ENCODE results near the gene RPN1. TPM values are rescaled to one million over a fixed set of nuclear protein-coding genes. Genes with fewer than 3 reads are reported as not detected.
"Not testable (repeated sequence)": the region's sequence is repeated elsewhere in the genome, so short reads cannot be mapped to it uniquely, and the experiment has no call there.

The RPN1 gene
- polyA plus RNA-seq, 4 donors: 43.2 to 270 (median 140) TPM

DNA sequence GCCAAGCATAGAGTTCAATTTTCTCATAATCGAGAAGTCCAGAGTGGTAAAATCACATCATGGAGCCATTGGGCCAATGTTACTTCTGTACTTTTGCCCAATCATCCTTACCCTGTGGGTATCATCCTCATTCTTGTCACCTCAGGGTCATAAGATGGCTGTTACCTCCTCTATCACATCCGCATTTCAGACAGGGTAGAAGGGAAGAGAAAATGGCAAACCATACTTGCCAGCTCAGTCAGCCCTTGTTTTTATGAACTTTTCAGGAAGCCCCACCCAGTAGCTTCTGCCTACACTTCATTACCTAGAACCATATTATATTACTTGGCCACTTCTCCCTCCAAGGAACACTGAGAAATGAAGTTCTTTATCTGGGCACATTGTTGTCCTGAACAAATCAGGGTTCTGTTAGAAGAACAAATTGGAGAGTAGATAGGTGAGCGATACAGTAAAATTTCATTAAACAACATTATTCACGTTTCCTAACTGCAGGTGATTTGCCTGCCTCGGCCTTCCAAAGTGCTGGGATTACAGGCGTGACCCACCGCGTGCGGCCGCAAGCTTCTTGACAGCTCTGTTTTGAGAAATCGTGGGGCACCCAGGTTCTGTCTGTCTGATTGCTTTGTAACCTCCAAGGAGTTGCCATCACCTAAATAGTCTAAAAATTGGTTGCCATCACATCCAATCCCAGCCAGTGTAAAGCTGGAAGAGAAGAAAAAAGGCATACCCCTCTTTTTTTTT, 34.5 kb upstream of the RPN1 start:
- no peaks in the 10 kb centered on the region for H3K36me3 ChIP-seq (ENCODE audit: control insufficient read depth in 3 of 3, insufficient read depth in 2 of 3, low read depth in 1 of 3, low read length in 3 of 3)
- no peaks in the 10 kb centered on the region for H3K9me3 ChIP-seq (ENCODE audit: control insufficient read depth in 2 of 2, insufficient read depth in 1 of 2, low read depth in 1 of 2, low read length in 1 of 2)
- no peaks in the 10 kb centered on the region for H3K27me3 ChIP-seq (ENCODE audit: control insufficient read depth in 3 of 3, insufficient read depth in 3 of 3, low read length in 3 of 3)
- FAIRE-seq (no peak), DNase-seq (no peak)
- no peak overlapping the region for H3K27ac ChIP-seq (ENCODE audit: low read depth in 1 of 3, low read length in 2 of 3)
- H3K4me3 ChIP-seq (ENCODE audit: low read depth in 1 of 3, low read length in 3 of 3): no peak overlapping the region
- H3K4me1 ChIP-seq (ENCODE audit: control insufficient read depth in 3 of 3, insufficient read depth in 2 of 3, low read depth in 1 of 3, low read length in 2 of 3): peaks cover 0 to 7% (median 0%) of the 10 kb centered on the region in 3 donors
- WGBS, 3 donors: 89 to 92% (median 91%) methylated on average over 11 of the region's 11 CpGs

DNA sequence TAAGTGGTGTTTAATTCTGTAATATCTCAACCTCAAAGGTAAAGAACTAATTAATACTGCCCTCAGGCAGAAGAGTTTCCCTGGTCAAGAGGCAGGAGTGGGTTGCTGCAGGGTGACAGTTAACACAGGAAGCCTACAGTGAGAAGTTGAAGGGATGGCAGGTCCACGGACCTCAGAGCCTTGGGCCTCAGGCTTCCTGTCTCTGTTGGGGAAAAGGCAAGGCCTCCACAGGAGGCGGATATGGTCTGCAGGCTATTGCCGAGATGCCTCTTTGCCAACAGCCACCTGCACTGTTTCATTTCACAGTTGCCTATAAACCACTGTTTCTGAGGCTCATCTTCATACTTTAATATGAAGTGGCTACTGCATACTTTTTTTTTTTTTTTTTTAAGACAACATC, 33.3 kb upstream of the RPN1 start:
- H3K27ac ChIP-seq (ENCODE audit: low read depth in 1 of 3, low read length in 2 of 3): no peak overlapping the region
- WGBS, 3 donors: 70 to 80% (median 72%) methylated on average over 3 of the region's 3 CpGs
- FAIRE-seq (no peak), DNase-seq (no peak)
- no peak overlapping the region for H3K4me3 ChIP-seq (ENCODE audit: low read depth in 1 of 3, low read length in 3 of 3)
- peaks cover 0 to 7% (median 0%) of the 10 kb centered on the region in 3 donors for H3K4me1 ChIP-seq (ENCODE audit: control insufficient read depth in 3 of 3, insufficient read depth in 2 of 3, low read depth in 1 of 3, low read length in 2 of 3)
- H3K27me3 ChIP-seq (ENCODE audit: control insufficient read depth in 3 of 3, insufficient read depth in 3 of 3, low read length in 3 of 3): no peaks in the 10 kb centered on the region
- H3K36me3 ChIP-seq (ENCODE audit: control insufficient read depth in 3 of 3, insufficient read depth in 2 of 3, low read depth in 1 of 3, low read length in 3 of 3): no peaks in the 10 kb centered on the region
- no peaks in the 10 kb centered on the region for H3K9me3 ChIP-seq (ENCODE audit: control insufficient read depth in 2 of 2, insufficient read depth in 1 of 2, low read depth in 1 of 2, low read length in 1 of 2)

DNA sequence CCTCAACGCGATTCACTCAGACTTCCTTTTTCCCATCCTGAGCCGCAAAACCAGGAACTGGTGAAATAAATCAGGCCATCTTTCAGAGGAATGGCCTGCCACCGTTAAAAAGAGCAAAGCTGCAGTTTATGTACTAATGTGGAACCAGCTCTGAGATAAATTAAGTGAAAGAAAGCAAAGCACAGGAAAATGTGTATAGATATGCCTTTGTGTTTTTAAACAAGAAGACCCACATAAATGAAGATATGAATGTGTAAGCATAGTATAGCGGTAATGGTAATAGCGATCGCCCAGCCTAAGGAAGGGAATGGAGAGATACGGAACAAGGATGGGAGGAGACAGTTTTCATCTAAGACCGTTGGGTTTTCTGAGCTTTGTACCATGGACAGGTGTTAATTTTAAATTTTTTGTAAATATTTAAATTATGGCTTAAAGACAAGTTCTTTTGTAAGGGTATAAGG, 30.8 kb upstream of the RPN1 start:
- Histone ChIP-seq H3K36me3 (ENCODE audit: control insufficient read depth in 3 of 3, insufficient read depth in 2 of 3, low read depth in 1 of 3, low read length in 3 of 3) (no peaks in the 10 kb centered on the region), H3K27me3 (ENCODE audit: control insufficient read depth in 3 of 3, insufficient read depth in 3 of 3, low read length in 3 of 3) (no peaks in the 10 kb centered on the region), H3K4me1 (ENCODE audit: control insufficient read depth in 3 of 3, insufficient read depth in 2 of 3, low read depth in 1 of 3, low read length in 2 of 3) (peaks cover 0 to 7% (median 0%) of the 10 kb centered on the region in 3 donors), H3K9me3 (ENCODE audit: control insufficient read depth in 2 of 2, insufficient read depth in 1 of 2, low read depth in 1 of 2, low read length in 1 of 2) (no peaks in the 10 kb centered on the region), H3K4me3 (ENCODE audit: low read depth in 1 of 3, low read length in 3 of 3) (peak overlapping the region; percentile 53 to 64 (median 55)), H3K27ac (ENCODE audit: low read depth in 1 of 3, low read length in 2 of 3) (peak overlapping the region; percentile 95 to 100 (median 98))
- 23 to 32% (median 27%) methylated on average over 9 of the region's 9 CpGs for WGBS, 3 donors
- no peak for FAIRE-seq
- DNase-seq: no peak

DNA sequence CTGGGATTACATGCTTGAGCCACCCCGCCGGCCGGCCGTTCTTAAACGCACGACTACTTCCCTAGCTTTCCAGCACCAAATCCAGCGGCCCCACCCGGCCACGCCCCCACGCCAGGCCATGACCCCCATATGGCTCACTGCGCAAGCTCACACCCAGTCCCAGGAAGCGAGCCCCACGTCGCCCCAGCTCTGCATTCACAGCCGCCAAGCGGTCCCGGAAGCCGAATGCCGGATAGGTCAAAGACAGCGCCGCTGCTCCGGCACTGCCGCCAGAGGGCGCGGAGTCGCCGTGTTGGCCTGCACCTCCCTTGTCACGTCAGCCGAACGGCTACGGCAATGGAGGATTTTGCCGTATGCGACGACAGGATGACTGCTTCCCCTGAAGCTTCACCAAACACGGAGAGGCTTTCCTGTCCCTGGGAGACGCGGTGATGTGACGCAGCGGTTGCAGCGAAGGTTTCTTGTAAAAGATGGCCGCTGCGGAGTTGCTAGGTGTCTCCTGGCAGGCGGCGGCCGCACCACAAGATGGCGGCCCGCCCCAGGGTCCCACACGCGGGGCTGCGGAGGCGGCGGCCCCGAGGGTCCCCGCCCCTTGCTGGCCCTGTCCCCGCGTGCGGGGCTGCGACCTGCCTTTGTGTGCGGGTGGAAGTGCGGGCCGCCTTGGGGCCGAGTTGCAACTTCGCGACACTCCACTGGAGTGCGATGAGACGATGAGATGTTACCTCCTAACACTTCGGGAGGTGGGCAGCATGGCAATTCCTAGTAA, 30.2 kb upstream of the RPN1 start:
- 0% methylated on average over 56 to 67 of the region's 67 CpGs for WGBS, 3 donors
- no peaks in the 10 kb centered on the region for H3K9me3 ChIP-seq (ENCODE audit: control insufficient read depth in 2 of 2, insufficient read depth in 1 of 2, low read depth in 1 of 2, low read length in 1 of 2)
- FAIRE-seq: no peak
- H3K36me3 ChIP-seq (ENCODE audit: control insufficient read depth in 3 of 3, insufficient read depth in 2 of 3, low read depth in 1 of 3, low read length in 3 of 3): no peaks in the 10 kb centered on the region
- H3K27me3 ChIP-seq (ENCODE audit: control insufficient read depth in 3 of 3, insufficient read depth in 3 of 3, low read length in 3 of 3): no peaks in the 10 kb centered on the region
- peak overlapping the region; percentile 53 to 64 (median 55) for H3K4me3 ChIP-seq (ENCODE audit: low read depth in 1 of 3, low read length in 3 of 3)
- peaks cover 0 to 7% (median 0%) of the 10 kb centered on the region in 3 donors for H3K4me1 ChIP-seq (ENCODE audit: control insufficient read depth in 3 of 3, insufficient read depth in 2 of 3, low read depth in 1 of 3, low read length in 2 of 3)
- peak; percentile 98 for DNase-seq
- peak overlapping the region; percentile 95 to 100 (median 98) for H3K27ac ChIP-seq (ENCODE audit: low read depth in 1 of 3, low read length in 2 of 3)

DNA sequence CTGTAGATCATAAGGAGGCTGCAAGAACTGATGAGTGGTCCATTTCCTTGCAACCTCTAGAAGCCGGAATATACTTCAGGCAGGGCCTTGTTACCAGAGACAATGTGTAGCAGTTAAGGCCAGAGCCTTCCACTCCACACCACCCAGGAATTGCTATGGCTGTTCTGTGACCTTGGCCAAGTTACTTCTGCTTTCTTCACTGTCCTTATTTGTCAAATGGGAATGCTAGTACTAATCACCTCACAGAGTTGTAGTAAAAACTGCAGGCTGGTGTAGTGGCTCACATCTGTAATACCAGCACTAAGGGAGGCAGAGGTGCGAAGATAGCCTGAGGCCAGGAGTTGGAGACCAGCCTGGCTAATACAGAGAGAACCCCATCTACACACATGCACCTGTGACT, 28.7 kb upstream of the RPN1 start:
- Histone ChIP-seq H3K27me3 (ENCODE audit: control insufficient read depth in 3 of 3, insufficient read depth in 3 of 3, low read length in 3 of 3) (no peaks in the 10 kb centered on the region), H3K4me3 (ENCODE audit: low read depth in 1 of 3, low read length in 3 of 3) (no peak overlapping the region), H3K9me3 (ENCODE audit: control insufficient read depth in 2 of 2, insufficient read depth in 1 of 2, low read depth in 1 of 2, low read length in 1 of 2) (no peaks in the 10 kb centered on the region), H3K4me1 (ENCODE audit: control insufficient read depth in 3 of 3, insufficient read depth in 2 of 3, low read depth in 1 of 3, low read length in 2 of 3) (peaks cover 0 to 7% (median 0%) of the 10 kb centered on the region in 3 donors), H3K27ac (ENCODE audit: low read depth in 1 of 3, low read length in 2 of 3) (no peak overlapping the region), H3K36me3 (ENCODE audit: control insufficient read depth in 3 of 3, insufficient read depth in 2 of 3, low read depth in 1 of 3, low read length in 3 of 3) (no peaks in the 10 kb centered on the region)
- WGBS, 3 donors: 96 to 97% (median 96%) methylated on average over 2 of the region's 2 CpGs
- FAIRE-seq: no peak
- DNase-seq: no peak

DNA sequence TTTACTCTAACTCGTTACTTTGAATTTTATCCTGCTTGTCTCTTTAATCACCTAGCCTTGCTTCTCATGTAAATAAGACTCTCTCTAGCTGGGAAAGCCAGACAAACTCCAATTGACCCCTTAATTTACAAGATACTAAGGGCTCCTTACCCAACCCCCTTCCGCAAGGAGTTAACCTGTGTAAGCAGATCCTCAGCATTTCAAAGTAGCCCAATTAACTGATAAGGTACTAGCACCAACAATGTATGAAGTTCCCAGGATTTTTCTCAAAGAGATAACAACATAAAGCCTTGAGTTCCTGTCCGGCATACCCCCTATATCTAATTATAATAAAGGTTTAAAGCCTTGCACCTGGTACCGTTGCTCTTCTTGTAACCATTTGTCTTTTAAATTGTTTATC, 25.2 kb upstream of the RPN1 start:
- H3K27ac ChIP-seq (ENCODE audit: low read depth in 1 of 3, low read length in 2 of 3); H3K4me1 ChIP-seq (ENCODE audit: control insufficient read depth in 3 of 3, insufficient read depth in 2 of 3, low read depth in 1 of 3, low read length in 2 of 3); DNase-seq; H3K27me3 ChIP-seq (ENCODE audit: control insufficient read depth in 3 of 3, insufficient read depth in 3 of 3, low read length in 3 of 3); H3K36me3 ChIP-seq (ENCODE audit: control insufficient read depth in 3 of 3, insufficient read depth in 2 of 3, low read depth in 1 of 3, low read length in 3 of 3); FAIRE-seq; H3K9me3 ChIP-seq (ENCODE audit: control insufficient read depth in 2 of 2, insufficient read depth in 1 of 2, low read depth in 1 of 2, low read length in 1 of 2); H3K4me3 ChIP-seq (ENCODE audit: low read depth in 1 of 3, low read length in 3 of 3): not testable (repeated sequence)
- 40 to 61% (median 44%) methylated on average over 4 of the region's 4 CpGs for WGBS, 3 donors

DNA sequence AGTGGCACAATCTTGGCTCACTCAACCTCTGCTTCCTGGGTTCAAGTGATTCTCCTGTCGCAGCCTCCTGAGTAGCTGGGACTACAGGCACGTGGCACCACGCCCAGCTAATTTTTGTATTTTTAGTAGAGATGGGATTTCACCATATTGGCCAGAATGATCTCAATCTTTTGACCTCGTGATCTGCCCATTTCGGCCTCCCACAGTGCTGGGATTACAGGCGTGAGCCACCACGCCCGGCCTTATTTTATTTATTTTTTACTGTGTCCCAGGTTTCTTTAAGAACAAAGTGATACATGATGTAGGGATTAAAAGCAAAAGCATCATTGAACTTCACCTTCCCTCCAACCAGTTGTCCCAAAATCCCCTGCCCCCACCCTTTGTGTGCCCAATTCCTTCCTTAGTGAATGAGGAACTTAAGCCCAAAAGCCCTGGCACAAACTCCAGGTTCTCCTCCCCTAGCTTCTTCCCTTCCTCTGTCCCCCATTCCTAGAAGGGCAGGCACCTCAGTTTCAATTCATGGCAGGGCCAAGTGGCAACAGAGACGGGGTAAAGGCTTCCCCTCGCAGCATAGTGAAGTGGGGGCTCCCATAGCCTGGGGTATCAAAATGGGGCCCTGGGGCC, 23.7 kb upstream of the RPN1 start:
- Histone ChIP-seq H3K27ac (ENCODE audit: low read depth in 1 of 3, low read length in 2 of 3) (no peak overlapping the region), H3K4me1 (ENCODE audit: control insufficient read depth in 3 of 3, insufficient read depth in 2 of 3, low read depth in 1 of 3, low read length in 2 of 3) (no peaks in the 10 kb centered on the region), H3K27me3 (ENCODE audit: control insufficient read depth in 3 of 3, insufficient read depth in 3 of 3, low read length in 3 of 3) (no peaks in the 10 kb centered on the region), H3K9me3 (ENCODE audit: control insufficient read depth in 2 of 2, insufficient read depth in 1 of 2, low read depth in 1 of 2, low read length in 1 of 2) (no peaks in the 10 kb centered on the region), H3K36me3 (ENCODE audit: control insufficient read depth in 3 of 3, insufficient read depth in 2 of 3, low read depth in 1 of 3, low read length in 3 of 3) (no peaks in the 10 kb centered on the region), H3K4me3 (ENCODE audit: low read depth in 1 of 3, low read length in 3 of 3) (no peak overlapping the region)
- DNase-seq: no peak
- no peak for FAIRE-seq
- WGBS, 3 donors: 88 to 91% (median 88%) methylated on average over 10 of the region's 10 CpGs

DNA sequence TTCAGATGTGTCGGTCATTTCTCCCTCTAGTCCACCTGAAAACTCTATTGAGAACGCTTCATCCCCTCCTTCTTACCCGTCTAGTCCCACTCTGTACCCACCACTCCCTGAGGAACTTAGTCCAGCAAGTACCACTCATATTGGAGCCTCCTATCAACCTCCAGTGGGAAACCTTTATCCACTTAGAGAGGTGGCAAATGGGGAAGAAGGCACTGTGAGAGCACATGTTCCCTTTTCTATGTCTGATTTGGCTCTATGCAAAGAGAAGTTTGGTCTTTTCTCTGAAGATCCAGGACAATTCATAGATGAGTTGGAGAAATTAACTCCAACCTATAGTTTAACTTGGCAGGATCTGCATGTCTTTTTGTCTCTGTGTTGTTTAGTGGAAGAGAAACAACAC, 17.0 kb upstream of the RPN1 start:
- FAIRE-seq (no peak), DNase-seq (no peak)
- Histone ChIP-seq H3K9me3 (ENCODE audit: control insufficient read depth in 2 of 2, insufficient read depth in 1 of 2, low read depth in 1 of 2, low read length in 1 of 2) (no peaks in the 10 kb centered on the region), H3K36me3 (ENCODE audit: control insufficient read depth in 3 of 3, insufficient read depth in 2 of 3, low read depth in 1 of 3, low read length in 3 of 3) (no peaks in the 10 kb centered on the region), H3K4me3 (ENCODE audit: low read depth in 1 of 3, low read length in 3 of 3) (no peak overlapping the region), H3K27me3 (ENCODE audit: control insufficient read depth in 3 of 3, insufficient read depth in 3 of 3, low read length in 3 of 3) (peaks cover 0 to 3% (median 0%) of the 10 kb centered on the region in 3 donors), H3K27ac (ENCODE audit: low read depth in 1 of 3, low read length in 2 of 3) (no peak overlapping the region), H3K4me1 (ENCODE audit: control insufficient read depth in 3 of 3, insufficient read depth in 2 of 3, low read depth in 1 of 3, low read length in 2 of 3) (no peaks in the 10 kb centered on the region)
- WGBS, 3 donors: 88 to 94% (median 91%) methylated on average over 3 of the region's 3 CpGs

Measured in small intestine (tissue), 7 donors.